ENCODE data around the gene NOM1.

- TF ChIP-seq CTCF (IDR thresholded peaks at IDR 0.05 in 4 of 5, conservative IDR thresholded peaks at IDR 0.05 in 1 of 5) = no peak
- TF ChIP-seq POLR2A (IDR thresholded peaks at IDR 0.05) = no peak
Measured at GRCh38 chr7:157005456-157006204, 56.1 kb downstream of the NOM1 start.

Measured in gastrocnemius medialis (tissue), 4 donors.